GM21717 (cell line): Measurements from ENCODE around the gene FAM124A.

Experiments
- ATAC-seq: cut with Tn5 transposase; IDR thresholded peaks from one replicate; pipeline ENCODE4 v1.9.1; 2021; ENCODE audit warnings: mild to moderate bottlenecking, moderate library complexity; ENCODE audit not compliant: unreplicated experiment

The FAM124A gene

GRCh38 chr13:51297556-51297955, 75.4 kb downstream of the FAM124A start:
- ATAC-seq: no peak

GRCh38 chr13:51298812-51299211, 76.6 kb downstream of the FAM124A start:
- no peak for ATAC-seq

GRCh38 chr13:51303063-51303552, 80.9 kb downstream of the FAM124A start:
- no peak for ATAC-seq

- no peak for ATAC-seq
Observed at GRCh38 chr13:51303882-51304281, 81.7 kb downstream of the FAM124A start.

GRCh38 chr13:51305271-51305967, 83.2 kb downstream of the FAM124A start:
- ATAC-seq: no peak

- ATAC-seq: no peak
Observed at GRCh38 chr13:51308781-51309180, 86.6 kb downstream of the FAM124A start.

GRCh38 chr13:51311231-51311630, 89.0 kb downstream of the FAM124A start:
- ATAC-seq: no peak

- no peak for ATAC-seq
Observed at GRCh38 chr13:51311957-51312520, 89.8 kb downstream of the FAM124A start.

GRCh38 chr13:51313619-51314018, 91.4 kb downstream of the FAM124A start:
- ATAC-seq: no peak

- no peak for ATAC-seq
Observed at GRCh38 chr13:51317262-51317661, 95.1 kb downstream of the FAM124A start.

GRCh38 chr13:51318015-51318414, 95.8 kb downstream of the FAM124A start:
- ATAC-seq: no peak

GRCh38 chr13:51318876-51319275, 96.7 kb downstream of the FAM124A start:
- no peak for ATAC-seq

GRCh38 chr13:51321836-51322235, 99.6 kb downstream of the FAM124A start:
- no peak for ATAC-seq

- no peak for ATAC-seq
Observed at GRCh38 chr13:51322826-51323225, 100.6 kb downstream of the FAM124A start.

GRCh38 chr13:51323824-51324511, 101.8 kb downstream of the FAM124A start:
- no peak for ATAC-seq

- ATAC-seq: no peak
Observed at GRCh38 chr13:51324714-51325420, 102.7 kb downstream of the FAM124A start.

GRCh38 chr13:51325837-51326236, 103.6 kb downstream of the FAM124A start:
- ATAC-seq: no peak

- ATAC-seq: no peak
Observed at GRCh38 chr13:51326777-51327176, 104.6 kb downstream of the FAM124A start.

- ATAC-seq: no peak
Observed at GRCh38 chr13:51327961-51328360, 105.8 kb downstream of the FAM124A start.

- ATAC-seq: no peak
Observed at GRCh38 chr13:51328488-51328887, 106.3 kb downstream of the FAM124A start.

- ATAC-seq: no peak
Observed at GRCh38 chr13:51329606-51330005, 107.4 kb downstream of the FAM124A start.
